HG03039 (cell line): ENCODE measurements around the gene ARSD.

Experiments
- ATAC-seq: cut with Tn5 transposase; IDR thresholded peaks from one replicate; pipeline ENCODE4 v1.9.1; 2021; ENCODE audit warnings: mild to moderate bottlenecking, moderate library complexity; ENCODE audit not compliant: unreplicated experiment

The ARSD gene

GRCh38 chrX:2862404-2862803, 66.7 kb downstream of the ARSD start:
- no peak for ATAC-seq

- ATAC-seq, result no peak
These were observed 69.8 kb downstream of the ARSD start for GRCh38 chrX:2859197-2859797.

DNA sequence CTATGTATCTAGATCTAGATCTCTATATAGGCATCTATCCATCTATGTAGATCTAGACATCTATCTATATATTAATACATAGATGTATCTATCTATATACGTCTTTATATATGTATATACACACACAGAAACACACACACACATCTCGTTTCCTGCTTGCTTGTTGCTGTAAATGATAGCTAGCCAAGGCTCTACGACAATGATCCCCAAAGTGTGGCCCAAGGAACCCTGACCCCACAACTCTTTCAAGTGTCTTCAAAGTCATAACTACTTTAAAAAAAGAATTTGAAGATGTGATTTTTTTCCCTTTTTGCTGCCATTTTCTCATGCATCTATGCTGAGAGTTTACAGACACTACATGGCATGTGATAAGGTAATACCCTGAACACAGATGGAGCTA, 71.6 kb downstream of the ARSD start:
- no peak for ATAC-seq

DNA sequence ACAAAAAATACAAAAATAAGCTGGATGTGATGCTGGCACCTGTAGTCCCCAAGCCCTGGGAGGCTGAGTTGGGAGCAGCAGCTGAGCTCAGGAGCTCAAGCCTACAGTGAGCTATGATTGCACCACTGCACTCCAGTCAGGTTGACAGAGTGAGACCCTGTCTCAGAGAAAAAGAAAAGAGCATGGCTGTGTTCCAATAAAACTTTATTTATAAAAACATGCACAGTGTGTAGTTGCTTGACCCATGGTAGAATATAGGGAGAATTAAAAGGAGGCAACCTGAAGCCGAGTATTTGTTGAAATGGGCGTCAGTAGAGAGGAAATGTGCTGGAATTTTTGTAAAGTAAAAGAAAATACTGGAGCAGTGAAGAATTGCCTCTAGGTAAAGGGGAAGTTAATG, 73.4 kb downstream of the ARSD start:
- ATAC-seq, result no peak

DNA sequence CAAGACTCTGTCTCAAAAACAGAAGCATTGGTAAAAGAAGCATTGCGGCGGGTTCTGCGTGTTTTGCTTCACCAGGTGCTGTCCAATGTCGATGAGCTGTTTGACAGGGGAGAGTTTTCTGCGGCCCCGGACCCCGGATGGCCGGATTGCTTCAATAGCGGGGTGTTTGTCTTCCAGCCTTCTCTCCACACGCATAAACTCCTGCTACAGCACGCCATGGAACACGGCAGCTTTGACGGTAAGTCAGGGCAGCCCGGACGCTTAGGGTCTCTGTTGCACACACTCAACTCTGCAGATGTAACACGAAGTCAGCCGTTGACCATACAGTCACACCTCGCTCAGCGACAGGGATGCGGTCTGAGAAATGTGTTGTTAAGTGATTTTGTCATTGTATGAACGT, 74.2 kb downstream of the ARSD start:
- no peak for ATAC-seq
